GM12891 (cell line): ENCODE data around the gene CWF19L1. TPM values are rescaled to one million over a fixed set of nuclear protein-coding genes. Genes with fewer than 3 reads are reported as not detected.
"Not testable (repeated sequence)": the region's sequence is repeated elsewhere in the genome, so short reads cannot be mapped to it uniquely, and the experiment has no call there.

ENCODE experiments used
- DNase-seq: peaks from one replicate; pipeline ENCODE4 v3.0.0; 2011; ENCODE audit warnings: low spot score; ENCODE audit not compliant: insufficient read length
- FAIRE-seq: peaks from 2 replicates; lab custom pipeline; 2011; peaks lifted over from hg19 to GRCh38; lab: Jason Lieb, UNC
- PAX5 ChIP-seq: IDR thresholded peaks from 2 replicates; pipeline ENCODE4 v1.6.1; 2011; ENCODE audit warnings: low read length, moderate library complexity, mild to moderate bottlenecking; ENCODE audit not compliant: insufficient read depth, severe bottlenecking
- POLR2A ChIP-seq: IDR thresholded peaks from 2 replicates; pipeline ENCODE4 v1.6.1; 2011; ENCODE audit warnings: low read depth, low read length, control low read depth
- POLR2AphosphoS5 ChIP-seq: IDR thresholded peaks from 2 replicates; pipeline ENCODE4 v1.6.1; 2011; ENCODE audit warnings: low read depth, low read length, control low read depth
- POU2F2 ChIP-seq: IDR thresholded peaks from 2 replicates; pipeline ENCODE4 v1.6.1; 2011; ENCODE audit warnings: low read depth, mild to moderate bottlenecking, control low read depth, low read length, moderate library complexity
- SPI1 ChIP-seq: IDR thresholded peaks from 2 replicates; pipeline ENCODE4 v1.6.1; 2011; ENCODE audit warnings: low read depth, low read length, control low read depth
- TAF1 ChIP-seq: IDR thresholded peaks from 2 replicates; pipeline ENCODE4 v1.6.1; 2011; ENCODE audit warnings: low read depth, low read length, control low read depth
- polyA plus RNA-seq: library from polyadenylated mRNA; unstranded; fragments of >200 nt; gene quantifications from one replicate; pipeline ENCODE4 v1.2.1, GENCODE V29; 2012; ENCODE audit warnings: low read depth, missing spikeins, inconsistent platforms; ENCODE audit not compliant: missing spikeins

The CWF19L1 gene
- polyA plus RNA-seq: 20.5 TPM

- TF ChIP-seq PAX5: peak; percentile 61
- TF ChIP-seq POLR2AphosphoS5: peak; percentile 61; the same call in 1 of the 2 replicates
- no peak for TF ChIP-seq SPI1
- TF ChIP-seq TAF1: peak; percentile 54
- TF ChIP-seq POLR2A: peak; percentile 70; the same call in 1 of the 2 replicates
- DNase-seq (peak; percentile 54), FAIRE-seq (peak; percentile 84)
These were observed at the start of gene CWF19L1 for GRCh38 chr10:100267239-100268104. TSS of gene CWF19L1 (minus strand) at chr10:100267638. CDS start at chr10:100267593, 45 bp downstream.

GRCh38 chr10:100315615-100316014 is 48.2 kb upstream of the CWF19L1 start:
- FAIRE-seq: no peak
- no peak for TF ChIP-seq POU2F2
- TF ChIP-seq TAF1: no peak
- TF ChIP-seq PAX5: no peak
- no peak for TF ChIP-seq SPI1
- no peak for TF ChIP-seq POLR2AphosphoS5
- no peak for TF ChIP-seq POLR2A
- no peak for DNase-seq

GRCh38 chr10:100311298-100311697 is 43.9 kb upstream of the CWF19L1 start:
- FAIRE-seq (no peak), DNase-seq (no peak)
- TF ChIP-seq PAX5: no peak
- TF ChIP-seq POLR2A: no peak
- TF ChIP-seq TAF1: no peak
- no peak for TF ChIP-seq SPI1
- TF ChIP-seq POU2F2: no peak
- no peak for TF ChIP-seq POLR2AphosphoS5

- FAIRE-seq (no peak), DNase-seq (no peak)
- no peak for TF ChIP-seq POLR2AphosphoS5
- no peak for TF ChIP-seq POU2F2
- no peak for TF ChIP-seq TAF1
- TF ChIP-seq PAX5: no peak
- TF ChIP-seq SPI1: no peak
- TF ChIP-seq POLR2A: no peak
These were observed 40.2 kb upstream of the CWF19L1 start for GRCh38 chr10:100307684-100308083.

- DNase-seq (no peak), FAIRE-seq (no peak)
- no peak for TF ChIP-seq POLR2AphosphoS5
- no peak for TF ChIP-seq POU2F2
- TF ChIP-seq PAX5: no peak
These were observed 39.4 kb upstream of the CWF19L1 start for GRCh38 chr10:100306861-100307260.

- TF ChIP-seq POLR2AphosphoS5: no peak
- TF ChIP-seq TAF1: no peak
- TF ChIP-seq POLR2A: no peak
- no peak for TF ChIP-seq POU2F2
- no peak for TF ChIP-seq SPI1
- TF ChIP-seq PAX5: no peak
- FAIRE-seq (no peak), DNase-seq (no peak)
These were observed 37.0 kb upstream of the CWF19L1 start for GRCh38 chr10:100304414-100304813.

- FAIRE-seq (peak; percentile 88), DNase-seq (no peak)
- TF ChIP-seq POLR2AphosphoS5 (no peak), SPI1 (no peak), POU2F2 (no peak), PAX5 (no peak), TAF1 (no peak), POLR2A (no peak)
These were observed 36.4 kb upstream of the CWF19L1 start for GRCh38 chr10:100303724-100304319.

- FAIRE-seq, DNase-seq: not testable (repeated sequence)
These were observed 33.7 kb upstream of the CWF19L1 start for GRCh38 chr10:100301123-100301522.

GRCh38 chr10:100297242-100297641 is 29.8 kb upstream of the CWF19L1 start:
- FAIRE-seq (no peak), DNase-seq (no peak)
- TF ChIP-seq SPI1 (no peak), POU2F2 (no peak), POLR2AphosphoS5 (no peak), PAX5 (no peak), TAF1 (no peak), POLR2A (no peak)

GRCh38 chr10:100293066-100293465 is 25.6 kb upstream of the CWF19L1 start:
- TF ChIP-seq POLR2AphosphoS5: no peak
- TF ChIP-seq POLR2A: no peak
- TF ChIP-seq PAX5: no peak
- no peak for TF ChIP-seq POU2F2
- TF ChIP-seq SPI1: no peak
- TF ChIP-seq TAF1: no peak
- no peak for FAIRE-seq
- no peak for DNase-seq

GRCh38 chr10:100292300-100292699 is 24.9 kb upstream of the CWF19L1 start:
- not testable (repeated sequence) for FAIRE-seq, DNase-seq
